NCI-H1417 treated with DMSO at 0.1 percent for 48 hours (cell line): ENCODE measurements around the gene CLEC16A.
"Not testable (repeated sequence)": the region's sequence is repeated elsewhere in the genome, so short reads cannot be mapped to it uniquely, and the experiment has no call there.

Experiments used
- DNase-seq: peaks from one replicate; lab custom pipeline; 2025; lab: John Stamatoyannopoulos, UW

Gene CLEC16A

DNA sequence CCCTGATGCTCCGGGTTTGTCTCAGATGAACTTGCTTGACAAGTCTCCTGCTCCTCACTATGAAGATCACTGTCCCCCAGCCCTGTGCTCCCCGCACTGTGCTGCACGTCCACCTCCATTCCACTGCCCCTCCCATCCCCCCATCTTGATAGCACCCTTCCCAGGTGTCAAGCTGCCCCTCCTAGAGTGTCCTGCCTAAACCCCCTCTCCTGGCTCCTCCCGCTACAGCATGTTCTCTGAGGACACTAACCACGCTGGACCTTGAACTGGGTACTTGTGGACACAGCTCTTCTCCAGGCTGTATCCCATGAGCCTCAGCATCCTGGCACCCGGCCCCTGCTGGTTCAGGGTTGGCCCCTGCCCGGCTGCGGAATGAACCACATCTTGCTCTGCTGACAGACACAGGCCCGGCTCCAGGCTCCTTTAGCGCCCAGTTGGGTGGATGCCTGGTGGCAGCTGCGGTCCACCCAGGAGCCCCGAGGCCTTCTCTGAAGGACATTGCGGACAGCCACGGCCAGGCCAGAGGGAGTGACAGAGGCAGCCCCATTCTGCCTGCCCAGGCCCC, 20.6 kb upstream of the CLEC16A start:
- no peak for DNase-seq

DNA sequence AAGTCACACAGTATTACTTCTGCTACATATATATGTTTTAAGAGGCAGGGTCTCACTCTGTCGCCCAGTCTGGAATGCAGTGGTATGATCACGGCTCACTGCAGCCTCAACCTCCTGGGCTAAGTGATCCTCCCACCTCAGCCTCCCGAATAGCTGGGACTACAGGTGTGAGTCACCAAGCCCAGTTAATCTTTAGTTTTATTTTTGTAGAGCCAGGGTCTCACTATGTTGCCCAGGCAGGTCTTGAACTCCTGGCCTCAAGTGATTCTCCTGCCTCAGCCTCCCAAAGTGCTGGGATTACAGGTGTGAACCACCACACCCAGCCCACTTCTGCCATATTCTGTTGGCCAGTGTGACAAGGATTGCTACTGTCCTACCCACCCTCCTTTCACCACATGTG, 19.1 kb upstream of the CLEC16A start:
- not testable (repeated sequence) for DNase-seq

DNA sequence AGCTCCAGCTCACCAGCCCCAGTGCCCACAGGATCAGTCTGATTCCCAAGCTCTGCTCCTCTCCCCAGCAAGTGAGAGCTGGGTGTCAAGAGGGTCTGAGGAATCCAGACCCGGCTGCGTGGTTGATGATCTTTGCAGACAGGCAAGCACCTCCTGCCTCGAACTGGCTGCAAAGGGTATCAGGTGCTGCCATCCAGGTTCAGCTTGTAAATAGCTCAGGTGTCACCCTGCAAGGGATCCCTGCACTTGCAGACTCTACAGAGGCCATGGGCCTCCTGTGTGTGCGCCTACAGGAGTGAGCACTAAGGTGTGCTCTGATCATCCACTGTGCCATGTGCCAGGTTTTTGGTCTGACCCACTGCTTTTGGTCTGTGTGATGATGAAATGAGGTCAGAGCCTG, 18.3 kb upstream of the CLEC16A start:
- DNase-seq: no peak

DNA sequence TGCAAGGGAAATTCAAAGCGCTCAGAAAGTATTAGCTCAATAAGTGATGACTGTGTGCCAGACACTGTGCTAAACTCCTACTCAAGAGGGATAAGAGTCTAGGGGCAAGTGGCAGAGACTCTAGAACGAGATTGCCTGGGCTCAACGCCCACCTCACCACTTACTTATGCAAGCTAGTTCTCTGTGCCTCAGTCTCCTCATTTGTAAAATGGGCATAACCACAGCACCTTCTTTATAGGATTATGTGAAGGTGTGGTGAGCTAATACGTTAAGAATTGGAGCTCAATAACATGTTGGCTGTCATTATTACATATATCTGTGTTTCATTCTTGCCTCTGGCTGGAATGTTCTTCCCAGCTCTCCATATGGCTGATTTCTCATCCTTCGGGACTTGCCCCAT, 17.5 kb upstream of the CLEC16A start:
- no peak for DNase-seq

DNA sequence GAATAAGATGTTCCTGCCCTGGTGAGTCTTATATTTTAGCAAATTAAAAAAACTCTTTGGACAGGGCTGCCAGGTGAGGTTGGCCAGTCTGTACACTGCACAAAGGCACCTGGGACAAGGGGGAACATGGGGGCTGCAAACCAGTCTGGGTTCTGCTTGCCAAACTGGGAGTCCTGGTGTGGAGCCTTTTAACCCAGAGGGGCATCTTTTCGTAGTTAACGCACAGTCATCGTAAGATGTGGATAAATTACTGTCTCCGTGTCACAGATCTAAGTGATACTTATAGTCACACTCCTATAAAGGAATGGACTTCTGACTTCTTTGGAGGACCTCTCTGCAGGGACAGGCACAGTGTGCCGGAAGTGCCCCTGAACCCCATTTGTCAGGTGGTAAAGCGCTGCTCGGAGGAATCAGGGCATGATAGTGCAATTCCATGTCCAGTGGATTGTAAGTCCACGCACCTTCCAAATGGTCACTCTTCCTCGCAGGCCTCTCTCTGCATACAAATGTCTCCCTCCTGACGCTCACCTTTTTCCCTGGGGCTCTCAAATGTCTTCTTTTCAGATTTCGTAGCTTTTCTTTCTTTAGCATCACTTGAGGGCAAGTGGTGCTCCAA, 16.8 kb upstream of the CLEC16A start:
- no peak for DNase-seq

DNA sequence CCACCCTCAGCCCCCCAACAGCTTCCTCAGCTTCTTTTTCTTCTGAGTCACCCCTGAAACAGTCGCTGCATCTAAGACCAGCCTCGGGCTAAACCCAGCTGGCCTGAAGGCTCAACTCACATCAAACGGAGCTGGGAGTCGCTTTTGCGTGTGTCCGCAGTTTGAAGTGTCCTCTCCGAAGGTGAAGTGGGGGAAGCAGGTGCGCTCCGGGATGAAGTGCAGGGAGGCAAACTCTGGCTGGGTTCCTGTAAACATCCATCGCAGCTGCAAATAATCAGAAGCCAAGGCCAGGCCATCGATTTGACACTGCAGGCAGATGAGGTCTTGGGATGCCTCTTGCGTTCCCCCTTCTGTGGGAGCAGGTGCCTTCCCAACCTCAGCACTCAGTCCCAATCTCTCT, 15.3 kb upstream of the CLEC16A start:
- not testable (repeated sequence) for DNase-seq

DNA sequence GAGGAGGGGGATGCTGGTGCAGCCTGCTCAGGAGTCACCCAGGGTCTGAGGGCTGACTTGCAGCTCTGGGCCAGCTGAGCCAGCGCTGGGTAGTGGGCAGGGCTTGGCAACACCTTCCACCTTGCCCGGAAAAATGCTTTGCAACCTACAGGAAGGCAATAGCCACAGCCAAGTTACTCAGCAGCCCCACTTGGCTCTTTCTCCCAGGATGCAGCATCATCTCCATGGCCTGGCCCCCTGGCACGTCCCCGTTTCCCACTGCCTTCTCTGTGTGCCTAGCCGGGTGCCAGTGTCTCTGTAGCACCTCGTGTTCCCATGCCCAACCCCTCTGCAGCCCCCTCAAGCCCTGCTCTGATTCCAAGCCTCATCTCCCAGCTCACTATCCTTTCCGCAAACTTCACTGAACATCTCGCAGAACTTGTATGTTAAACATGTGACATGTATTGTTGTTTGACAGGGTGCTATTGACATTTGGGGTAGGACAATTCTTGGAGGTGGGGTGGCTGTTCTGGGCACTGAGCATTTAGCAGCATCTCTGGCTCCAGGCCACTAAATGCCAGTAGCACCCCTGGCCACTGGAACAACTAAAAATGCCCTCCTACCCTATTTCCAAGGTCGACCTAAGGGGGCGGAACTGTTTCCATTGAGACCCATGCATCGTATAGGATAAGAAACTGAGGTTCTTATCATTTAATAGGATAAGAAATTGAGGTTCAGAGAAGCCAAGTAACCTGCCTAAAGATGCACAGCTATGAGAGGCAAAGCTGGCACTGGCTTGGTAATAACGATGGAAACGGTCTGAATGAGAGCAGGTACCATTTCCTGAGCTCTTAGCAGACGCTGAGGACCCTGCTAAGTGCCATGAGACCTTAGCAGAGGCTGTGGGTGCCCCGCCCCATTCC, 14.3 kb upstream of the CLEC16A start:
- DNase-seq: no peak

DNA sequence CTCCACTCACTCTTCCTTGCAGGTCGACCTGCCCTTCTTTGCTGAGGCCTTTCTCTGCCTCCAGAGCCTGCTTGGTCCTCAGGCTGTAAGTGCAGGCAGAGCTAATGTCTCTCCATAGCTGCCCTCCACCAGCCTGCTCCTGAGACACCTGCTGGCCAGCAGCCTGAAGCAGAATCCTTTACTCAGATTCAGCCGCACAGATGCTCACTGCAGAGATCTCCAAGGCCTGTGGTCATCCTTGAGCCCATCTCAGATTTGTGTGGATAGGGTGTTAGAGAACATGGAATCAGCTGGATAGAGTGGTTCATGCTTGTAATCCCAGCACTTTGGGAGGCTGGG, 13.6 kb upstream of the CLEC16A start:
- DNase-seq: no peak

DNA sequence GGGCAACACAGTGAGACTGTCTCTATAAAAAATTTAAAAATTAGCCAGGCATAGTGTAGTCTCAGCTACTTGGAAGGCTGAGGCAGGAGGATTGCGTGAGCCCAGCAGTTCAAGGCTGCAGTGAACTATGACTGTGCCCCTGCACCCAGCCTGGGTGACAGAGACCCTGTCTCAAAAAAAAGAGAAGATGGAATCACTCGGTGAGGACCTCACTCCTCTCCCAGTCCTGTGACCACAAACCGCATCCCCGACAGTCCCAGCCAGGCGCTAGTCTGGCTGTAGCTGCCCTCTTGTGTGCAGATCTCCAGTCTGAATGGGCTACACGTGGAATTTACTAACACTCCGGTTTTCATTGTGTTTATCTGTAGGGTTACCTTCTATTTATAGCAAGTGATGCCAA, 13.2 kb upstream of the CLEC16A start:
- no peak for DNase-seq

DNA sequence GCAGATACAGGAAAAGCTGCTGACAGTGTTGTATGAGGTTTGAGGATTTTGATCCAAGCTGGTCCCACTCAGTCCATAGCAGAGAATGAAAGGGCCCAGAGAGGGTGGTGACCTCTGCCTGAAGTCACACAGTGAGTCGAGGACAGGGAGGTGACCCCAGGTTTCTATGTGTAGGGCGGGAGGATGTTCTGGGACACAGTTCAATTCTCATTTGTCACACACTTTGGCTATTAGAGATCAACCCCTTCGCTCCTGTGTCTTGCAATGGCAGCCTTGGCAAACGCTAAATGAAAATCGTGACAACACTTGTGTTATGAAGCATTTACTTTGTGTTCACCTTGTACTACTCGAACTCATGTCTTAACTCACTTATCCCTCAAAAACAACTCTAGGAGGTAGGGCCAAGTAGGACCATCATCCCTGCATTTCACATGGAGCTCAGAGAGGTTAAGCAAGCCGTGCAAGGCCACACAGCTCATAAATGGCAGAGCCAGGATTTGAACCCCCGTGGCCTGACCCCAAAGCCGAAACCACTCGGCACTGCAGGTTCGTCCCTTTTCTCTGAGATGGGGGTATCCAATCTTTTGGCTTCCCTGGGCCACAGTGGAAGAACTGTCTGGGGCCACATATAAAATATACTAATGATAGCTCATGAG, 12.3 kb upstream of the CLEC16A start:
- no peak for DNase-seq

DNA sequence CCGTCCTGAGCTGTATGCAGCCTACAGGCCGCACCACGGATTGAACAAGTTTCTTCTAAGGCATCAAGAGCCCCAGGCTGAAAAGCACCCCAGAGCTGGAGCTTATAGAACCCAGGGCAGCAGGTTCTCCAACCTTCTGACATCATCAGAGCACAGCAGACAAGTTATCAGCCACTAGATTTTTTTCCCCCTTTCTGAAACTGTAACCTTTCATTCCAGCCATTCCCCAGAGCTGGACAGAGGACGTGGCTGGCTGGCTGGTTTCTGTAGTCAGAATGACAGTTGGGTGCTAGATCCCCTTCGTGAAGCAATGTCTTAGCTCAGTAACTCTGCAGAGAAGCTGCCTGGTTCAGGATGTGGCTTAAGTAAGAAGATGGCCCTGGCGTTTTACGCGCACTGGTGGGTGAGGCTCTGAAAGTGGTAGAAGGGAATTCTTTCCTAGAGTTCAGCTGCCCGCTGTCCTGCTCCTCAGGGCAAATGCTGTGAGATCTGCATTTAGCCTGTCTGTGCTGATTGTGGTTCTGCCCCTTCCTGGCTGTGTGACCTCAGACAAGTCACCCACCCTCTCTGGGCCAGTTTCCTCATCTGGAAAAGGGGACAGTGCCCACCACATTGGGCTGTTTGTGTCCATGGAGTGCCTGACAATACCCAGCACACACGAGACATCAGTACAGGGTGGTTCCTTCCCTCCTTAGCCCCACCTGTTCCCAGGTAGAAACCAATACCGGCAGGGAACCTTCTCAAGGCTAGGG, 11.2 kb upstream of the CLEC16A start:
- DNase-seq: no peak

DNA sequence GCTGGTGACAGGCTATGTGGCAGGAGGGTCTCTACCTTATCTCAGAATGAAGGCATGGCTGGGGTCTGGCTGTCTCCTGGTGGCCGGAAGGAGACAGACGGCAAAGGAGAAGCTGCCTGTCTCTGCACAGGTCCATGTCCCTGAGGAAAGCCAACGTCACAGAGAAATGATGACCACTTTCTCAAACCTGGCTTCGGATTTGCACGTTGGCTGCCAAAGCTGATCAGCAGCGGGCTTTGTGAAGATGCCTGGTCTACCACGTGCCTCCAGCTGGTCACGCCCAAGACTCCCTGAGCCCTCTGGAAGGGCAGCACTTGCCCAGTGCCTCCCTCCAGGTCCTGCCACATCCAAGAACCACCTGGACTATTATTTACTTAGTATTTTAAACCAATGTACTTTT, 10.5 kb upstream of the CLEC16A start:
- no peak for DNase-seq

DNA sequence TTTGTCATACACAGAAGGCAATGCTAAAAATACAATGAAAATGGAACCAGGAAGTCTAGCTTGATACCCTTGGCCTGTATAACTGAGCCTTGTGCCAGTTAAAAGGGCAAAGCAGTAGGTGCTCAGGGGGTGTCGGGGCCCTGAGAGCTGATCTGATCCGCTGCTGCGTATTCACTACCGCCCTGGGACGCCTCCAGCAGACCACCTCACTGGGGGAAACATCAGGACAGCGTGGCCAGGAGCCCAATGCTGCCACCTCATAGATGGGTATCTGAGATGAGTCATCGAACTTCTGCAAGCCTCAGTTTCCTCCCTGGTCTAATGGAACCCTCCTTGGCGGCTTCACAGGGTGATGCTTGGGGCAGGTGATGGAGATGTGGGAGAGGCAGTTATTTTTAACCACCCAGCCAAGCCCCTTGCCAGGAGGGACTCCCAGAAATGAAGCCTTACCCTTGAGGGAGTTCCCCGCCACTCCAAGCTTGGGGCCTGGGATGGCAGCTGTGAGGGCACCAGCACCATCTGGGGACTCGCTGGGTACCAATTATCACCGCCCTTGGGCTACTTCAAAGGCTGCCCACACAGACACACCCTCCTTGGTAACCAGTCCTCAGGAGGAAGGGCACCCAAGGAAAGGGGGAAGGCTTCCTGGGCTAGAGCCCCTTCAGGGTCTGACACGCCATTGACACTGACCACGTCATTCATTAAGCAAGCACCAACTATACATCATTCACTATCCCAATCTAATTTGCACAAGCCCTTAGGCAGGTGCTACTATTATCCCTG, 9.8 kb upstream of the CLEC16A start:
- no peak for DNase-seq

DNA sequence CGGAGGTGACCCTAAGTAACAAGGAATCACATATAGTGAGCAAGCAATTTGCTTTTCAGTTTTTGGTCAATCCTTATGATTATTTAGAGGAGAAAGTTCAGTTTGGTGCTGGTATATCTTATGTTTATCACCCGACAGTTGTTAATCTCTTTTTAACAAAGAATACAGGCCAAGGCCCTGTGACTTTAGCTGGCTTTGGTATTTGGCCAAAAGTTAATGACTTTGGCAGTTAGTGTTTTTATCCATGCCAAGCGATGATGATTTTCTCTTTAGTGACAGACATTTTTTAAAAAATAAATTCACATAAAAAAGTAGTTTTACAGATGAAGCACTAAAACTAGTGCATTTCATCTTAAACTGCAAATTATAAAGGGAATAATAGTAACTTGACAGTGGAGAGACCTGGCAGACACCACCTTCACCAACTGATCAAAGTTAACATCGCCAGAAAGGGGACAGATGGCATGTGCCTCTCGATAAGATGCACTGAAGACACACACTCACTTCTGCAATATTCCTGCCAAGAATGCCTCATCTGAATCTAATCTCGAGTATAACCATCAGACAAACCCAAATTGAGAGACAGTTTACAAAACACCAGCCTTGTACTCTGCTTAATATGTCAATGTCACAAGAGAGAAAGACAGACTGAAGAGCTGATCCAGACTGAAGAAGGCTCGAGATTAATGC, 9.0 kb upstream of the CLEC16A start:
- DNase-seq: no peak

DNA sequence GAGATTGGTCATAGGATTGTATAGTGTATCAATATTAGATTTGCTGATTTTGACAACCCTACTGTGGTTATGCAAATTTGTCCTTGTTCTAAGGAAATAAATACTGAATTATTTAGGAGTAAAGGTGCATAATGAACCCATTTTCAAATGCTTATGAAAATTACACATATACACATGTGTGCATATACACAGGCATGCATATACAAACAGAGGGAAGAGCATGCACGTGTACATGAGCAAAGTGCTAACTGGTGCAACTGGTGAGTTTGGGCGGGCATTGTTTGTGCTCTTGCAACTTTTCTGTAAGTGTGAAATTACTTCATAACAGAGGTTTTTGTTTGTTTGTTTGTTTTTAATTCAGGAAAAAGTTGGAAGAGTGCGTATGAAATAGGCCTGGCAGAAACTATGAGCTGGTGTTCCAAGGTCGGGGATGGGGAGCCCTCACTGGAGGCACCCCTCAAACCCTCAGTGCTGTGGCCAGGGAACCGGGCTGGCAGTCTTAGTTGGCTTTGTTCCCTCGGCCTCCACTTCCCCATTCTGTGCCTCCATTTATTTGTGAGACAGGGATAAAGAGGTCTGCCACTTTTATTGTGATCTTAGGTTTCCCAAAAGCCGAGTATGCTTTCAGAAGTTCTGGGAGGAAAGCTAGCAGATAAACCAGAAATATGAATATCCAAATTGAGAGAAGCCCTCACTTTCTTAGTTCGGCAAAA, 7.9 kb upstream of the CLEC16A start:
- no peak for DNase-seq

DNA sequence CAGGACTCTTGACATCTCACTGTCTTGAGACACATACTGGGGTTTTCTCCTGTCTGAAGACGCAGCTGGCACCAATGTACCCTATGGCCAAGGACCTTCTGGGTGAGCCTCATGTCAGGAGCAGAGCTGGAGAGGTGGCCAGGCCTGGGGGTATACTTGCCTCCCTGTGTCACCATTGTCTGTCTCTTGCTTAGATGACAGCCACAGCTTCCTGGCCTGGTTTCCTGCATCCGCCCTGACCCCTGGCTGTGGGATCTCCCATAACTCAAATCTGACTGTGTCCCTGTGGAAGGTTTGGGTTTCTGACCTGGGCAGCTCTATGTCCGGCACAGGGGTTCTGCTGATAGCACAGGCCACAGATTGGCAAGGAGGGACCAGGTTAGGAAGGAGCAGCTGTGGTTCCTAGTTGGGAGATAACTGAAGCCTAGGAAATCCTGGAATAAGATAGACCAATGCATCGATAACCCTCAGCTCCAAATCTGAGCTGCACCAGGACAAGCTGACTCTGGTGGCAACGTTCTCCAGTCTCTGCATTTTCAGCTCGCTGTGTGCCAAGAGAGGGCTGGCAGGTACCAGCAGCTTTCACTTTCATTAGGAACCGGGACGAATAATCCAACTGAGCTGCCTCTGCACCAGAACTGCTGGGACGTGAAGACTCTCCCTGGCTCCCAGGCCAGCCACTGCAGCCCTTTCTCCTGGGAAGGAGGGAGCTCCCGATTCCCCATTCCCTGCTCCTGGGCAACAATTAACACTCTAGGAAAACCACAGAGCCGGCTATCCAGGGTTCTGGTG, 7.1 kb upstream of the CLEC16A start:
- DNase-seq: no peak

DNA sequence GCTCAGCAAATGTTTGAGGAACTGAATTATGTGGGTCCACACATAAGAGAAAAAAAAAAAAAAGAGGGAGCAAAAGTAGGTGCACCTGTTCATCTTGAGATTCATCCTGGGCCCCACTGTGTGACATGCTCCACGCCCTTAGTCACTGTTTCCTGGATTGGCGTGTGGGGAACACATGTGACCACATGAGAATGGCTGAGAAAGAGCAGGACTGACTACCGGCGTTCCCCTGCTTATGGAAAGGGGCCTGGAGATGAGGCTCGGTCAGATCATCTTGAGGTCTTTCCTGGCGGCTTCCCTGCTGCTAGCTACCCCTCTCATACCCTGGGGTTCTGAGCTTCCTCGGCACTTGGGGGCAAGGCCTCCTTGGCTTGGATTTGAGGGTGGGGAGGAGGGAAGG, 6.0 kb upstream of the CLEC16A start:
- no peak for DNase-seq

DNA sequence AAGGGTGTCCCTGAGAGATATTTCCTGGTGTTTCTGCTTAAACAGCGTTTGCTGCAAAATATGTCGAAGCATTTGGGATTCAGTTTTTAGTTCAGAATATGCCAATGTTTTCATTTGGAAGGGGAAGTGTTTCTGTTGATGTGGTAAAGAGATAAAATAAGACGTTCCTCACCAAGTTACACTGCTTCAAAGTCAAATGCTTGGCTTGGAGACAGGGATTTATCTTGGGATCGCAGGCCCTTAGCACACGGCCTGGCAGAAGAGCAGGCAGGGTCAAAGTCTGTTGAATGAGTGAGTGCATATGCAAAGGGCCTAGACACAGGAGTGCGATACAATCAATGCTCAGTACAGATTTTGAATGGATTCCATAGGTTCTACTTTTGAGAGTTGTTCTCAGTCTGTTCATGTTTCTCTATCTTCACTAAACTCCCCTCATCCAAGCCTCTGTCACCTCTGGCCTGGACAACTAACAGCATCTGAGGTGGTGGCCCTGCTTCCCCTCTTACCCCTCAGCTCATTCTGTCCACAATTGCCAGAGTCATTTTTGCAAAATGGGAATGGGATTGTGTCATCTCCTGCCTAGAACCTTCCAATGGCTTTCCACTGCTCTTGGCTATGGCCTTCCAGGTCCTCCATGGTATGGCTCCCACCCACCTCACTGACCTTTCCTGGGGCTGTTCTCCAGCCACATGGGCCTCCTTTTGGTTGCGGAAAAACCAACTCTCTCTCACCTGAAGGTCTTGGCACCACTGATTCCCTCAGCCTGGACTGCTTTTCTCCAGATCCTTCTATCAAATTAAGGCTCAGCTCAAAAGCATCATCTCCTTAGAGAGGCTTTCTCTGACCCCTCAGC, 5.3 kb upstream of the CLEC16A start:
- no peak for DNase-seq
